Dedifferentiated amniotic fluid mesenchymal stem cell (primary cell): Measurements from ENCODE around the gene FOXM1.
A peak's percentile ranks its signal among the peaks of the same experiment; 100 is the strongest.
"Not testable (repeated sequence)": the region's sequence is repeated elsewhere in the genome, so short reads cannot be mapped to it uniquely, and the experiment has no call there.

Experiments
- DNase-seq: peaks from one replicate; pipeline ENCODE4 v3.0.0-alpha.2; 2016; ENCODE audit errors: extremely low spot score

Gene FOXM1

GRCh38 chr12:2879853-2880252 is 2.9 kb upstream of the FOXM1 start:
- DNase-seq: no peak

GRCh38 chr12:2877953-2878732 is 1.2 kb upstream of the FOXM1 start:
- DNase-seq: peak; percentile 56

- no peak for DNase-seq
Measured at GRCh38 chr12:2876431-2877046, 435 bp downstream of the FOXM1 start.

- not testable (repeated sequence) for DNase-seq
Measured at GRCh38 chr12:2868986-2869632, 7.9 kb downstream of the FOXM1 start.

- DNase-seq: no peak
Measured at GRCh38 chr12:2864198-2864597, 12.8 kb downstream of the FOXM1 start.

GRCh38 chr12:2863402-2863801 is 13.6 kb downstream of the FOXM1 start:
- not testable (repeated sequence) for DNase-seq

GRCh38 chr12:2862876-2863275 is 14.1 kb downstream of the FOXM1 start:
- DNase-seq: no peak

GRCh38 chr12:2860170-2860569 is 16.8 kb downstream of the FOXM1 start:
- DNase-seq: no peak

- no peak for DNase-seq
Measured at GRCh38 chr12:2858944-2859421, 18.0 kb downstream of the FOXM1 start.

GRCh38 chr12:2858334-2858733 is 18.6 kb downstream of the FOXM1 start:
- DNase-seq: no peak

GRCh38 chr12:2857576-2857975 is 19.4 kb downstream of the FOXM1 start:
- DNase-seq: no peak

GRCh38 chr12:2857021-2857431 is 19.9 kb downstream of the FOXM1 start, which contains the start of gene TEX52:
Gene TEX52, minus strand, starts transcription at chr12:2857039. Its CDS starts 13 bp downstream, at chr12:2857026.
- DNase-seq: no peak

GRCh38 chr12:2856051-2856450 is 20.9 kb downstream of the FOXM1 start:
- DNase-seq: no peak

- no peak for DNase-seq
Measured at GRCh38 chr12:2855546-2855945, 21.4 kb downstream of the FOXM1 start.

- DNase-seq: no peak
Measured at GRCh38 chr12:2854669-2855453, 22.1 kb downstream of the FOXM1 start.

GRCh38 chr12:2853626-2854025 is 23.3 kb downstream of the FOXM1 start:
- peak; percentile 70 for DNase-seq

- no peak for DNase-seq
Measured at GRCh38 chr12:2851931-2852330, 25.0 kb downstream of the FOXM1 start.

- no peak for DNase-seq
Measured at GRCh38 chr12:2845280-2845679, 31.7 kb downstream of the FOXM1 start.

GRCh38 chr12:2844786-2845185 is 32.2 kb downstream of the FOXM1 start:
- DNase-seq: no peak

GRCh38 chr12:2842948-2843347 is 34.0 kb downstream of the FOXM1 start:
- no peak for DNase-seq

- DNase-seq: no peak
Measured at GRCh38 chr12:2841056-2841650, 35.8 kb downstream of the FOXM1 start.
